IMR-90 (cell line): ENCODE measurements around the gene CAP2. TPM values are rescaled to one million over a fixed set of nuclear protein-coding genes. Genes with fewer than 3 reads are reported as not detected.

Experiments
- ATAC-seq: fragments of 200-7000 bp; cut with Tn5 transposase; 2 replicates; pipeline ENCODE4 v1.9.1; 2020; ENCODE audit warnings: low read depth, mild to moderate bottlenecking, moderate library complexity
- BruUV-seq: library from RNA; stranded (reverse); fragments of 400-500 nt; replicated peaks from 2 replicates; lab custom pipeline; 2021; lab: Mats Ljungman, UMichigan
- CTCF ChIA-PET: fragments of 300-600 bp; formaldehyde crosslinking; extraction: SDS; loops from one replicate; lab custom pipeline; 2021; ENCODE audit warnings: antibody characterized with exemption; lab: Yijun Ruan, JAX
- POLR2A ChIA-PET: fragments of 300-600 bp; sonication (Branson Sonifier 250); formaldehyde crosslinking; loops from one replicate; lab custom pipeline; 2022; ENCODE audit warnings: antibody characterized with exemption; ENCODE audit not compliant: unreplicated experiment; lab: Charles Lee
- DNase-seq: peaks from one replicate; pipeline ENCODE4 v3.0.0; 2013
- H2AFZ ChIP-seq: replicated peaks from 2 replicates; pipeline ENCODE3; 2013; ENCODE audit warnings: low read length, mild to moderate bottlenecking; ENCODE audit not compliant: poor library complexity
- H2AK5ac ChIP-seq: 2 replicates; pipeline ENCODE4 v1.6.1; 2013; ENCODE audit warnings: low read depth, low read length, inconsistent platforms
- H2AK9ac ChIP-seq: replicated peaks from 2 replicates; pipeline ENCODE3; 2013; ENCODE audit warnings: mild to moderate bottlenecking, low read depth, low read length, moderate library complexity; ENCODE audit not compliant: poor library complexity
- H2BK120ac ChIP-seq: 2 replicates; pipeline ENCODE4 v1.6.1; 2013; ENCODE audit warnings: low read depth, low read length, inconsistent platforms
- H2BK15ac ChIP-seq: 3 replicates; pipeline ENCODE4 v1.6.1; 2013; ENCODE audit warnings: low read depth, low read length, inconsistent platforms
- H2BK20ac ChIP-seq: 2 replicates; pipeline ENCODE4 v1.6.1; 2013; ENCODE audit warnings: low read depth, mild to moderate bottlenecking, inconsistent platforms, low read length, moderate library complexity
- H2BK5ac ChIP-seq: 2 replicates; pipeline ENCODE4 v1.6.1; 2013; ENCODE audit warnings: mild to moderate bottlenecking, low read depth, low read length, inconsistent platforms; ENCODE audit not compliant: poor library complexity, severe bottlenecking
- H3K14ac ChIP-seq: replicated peaks from 2 replicates; pipeline ENCODE4 v1.6.1; 2013; ENCODE audit warnings: low read depth, low read length, inconsistent platforms
- H3K18ac ChIP-seq: 2 replicates; pipeline ENCODE4 v1.6.1; 2013; ENCODE audit warnings: low read depth, low read length, control low read depth
- H3K23ac ChIP-seq: 2 replicates; pipeline ENCODE4 v1.6.1; 2013; ENCODE audit warnings: low read depth, low read length, inconsistent platforms
- H3K27ac ChIP-seq: 2 replicates; pipeline ENCODE4 v1.5.1; 2013; ENCODE audit warnings: mild to moderate bottlenecking, control low read depth, low read length; ENCODE audit not compliant: insufficient read depth
- H3K27me3 ChIP-seq: 2 replicates; pipeline ENCODE4 v1.6.1; 2013; ENCODE audit warnings: low read length; ENCODE audit not compliant: control insufficient read depth, insufficient read depth
- H3K36me3 ChIP-seq: 2 replicates; pipeline ENCODE4 v1.6.1; 2013; ENCODE audit warnings: low read length, mixed read lengths; ENCODE audit not compliant: control insufficient read depth, insufficient read depth
- H3K4ac ChIP-seq: 2 replicates; pipeline ENCODE4 v1.6.1; 2013; ENCODE audit warnings: low read depth, low read length, inconsistent platforms
- H3K4me1 ChIP-seq: 2 replicates; pipeline ENCODE4 v1.6.1; 2013; ENCODE audit warnings: low read length, mixed read lengths; ENCODE audit not compliant: control insufficient read depth, insufficient read depth
- H3K4me2 ChIP-seq: 2 replicates; pipeline ENCODE4 v1.6.1; 2013; ENCODE audit warnings: low read depth, mild to moderate bottlenecking, control low read depth, low read length, moderate library complexity
- H3K4me3 ChIP-seq: 2 replicates; pipeline ENCODE4 v1.5.1; 2013; ENCODE audit warnings: low read depth, mild to moderate bottlenecking, control low read depth, low read length, moderate library complexity; ENCODE audit not compliant: insufficient read depth
- H3K56ac ChIP-seq: 2 replicates; pipeline ENCODE4 v1.6.1; 2013; ENCODE audit warnings: low read length, inconsistent platforms; ENCODE audit not compliant: insufficient read depth; ENCODE audit errors: extremely low read depth
- H3K79me1 ChIP-seq, 2 experiments: 2 replicates each; pipeline ENCODE4 v1.6.1; 2013; ENCODE audit warnings: low read length in 2 of 2, inconsistent platforms in 1 of 2, low read depth in 1 of 2
- H3K9ac ChIP-seq: 2 replicates; pipeline ENCODE4 v1.6.1; 2013; ENCODE audit warnings: low read depth, low read length, control low read depth
- H3K9me1 ChIP-seq: 2 replicates; pipeline ENCODE4 v1.6.1; 2013; ENCODE audit warnings: low read length, inconsistent platforms; ENCODE audit not compliant: insufficient read depth
- H3K9me3 ChIP-seq: 2 replicates; pipeline ENCODE4 v1.6.1; 2013; ENCODE audit warnings: low read length; ENCODE audit not compliant: control insufficient read depth, insufficient read depth
- H4K20me1 ChIP-seq: 2 replicates; pipeline ENCODE4 v1.6.1; 2013; ENCODE audit warnings: low read length, inconsistent platforms; ENCODE audit not compliant: insufficient read depth
- H4K5ac ChIP-seq: 2 replicates; pipeline ENCODE4 v1.6.1; 2013; ENCODE audit warnings: mild to moderate bottlenecking, low read depth, low read length, control low read depth
- H4K8ac ChIP-seq, 2 experiments: 2 replicates each; pipeline ENCODE4 v1.6.1; 2013; ENCODE audit warnings: low read depth in 2 of 2, low read length in 2 of 2, control low read depth in 1 of 2, inconsistent platforms in 1 of 2
- H4K91ac ChIP-seq: 2 replicates; pipeline ENCODE4 v1.6.1; 2013; ENCODE audit warnings: low read depth, low read length, inconsistent platforms; ENCODE audit not compliant: insufficient read depth
- CEBPB ChIP-seq: IDR thresholded peaks from 2 replicates; pipeline ENCODE4 v1.6.1; 2012; ENCODE audit warnings: low read depth, low read length, improper control_type of control experiment
- WGBS, 2 experiments: methylation state at CpG; one replicate each; pipeline versions ENCODE4 v1.1.5 to v1.1.7; 2013; ENCODE audit warnings: missing lambda C conversion rate in 2 of 2; ENCODE audit not compliant: insufficient read length in 1 of 2; ENCODE audit errors: extremely low coverage in 2 of 2; 5-methylcytosine and 5-hydroxymethylcytosine counted together
- dilution Hi-C: fragments of 300-500 bp; cut with HindIII; formaldehyde crosslinking; loops from one replicate; pipeline ENCODE4 v1.14.3; 2018; ENCODE audit warnings: low sequenced_read_pairs; ENCODE audit not compliant: unreplicated experiment
- in situ Hi-C: fragments of 300-500 bp; cut with MboI; formaldehyde crosslinking; loops from 3 replicates; pipeline ENCODE4 v1.14.3; 2019; ENCODE audit warnings: low sequenced_read_pairs, inconsistent platforms, mixed read lengths
- intact Hi-C: fragments of 100-400 bp; cut with micrococcal nuclease; formaldehyde crosslinking; loops from 2 replicates; pipeline ENCODE4 v1.10.0; 2022
- polyA plus RNA-seq, 3 experiments: library from polyadenylated mRNA; depleted of rRNA; stranded (reverse); fragments of >200 nt; gene quantifications; 2 replicates each; pipeline ENCODE4 v1.2.3, GENCODE V29; 2012; ENCODE audit warnings: low replicate concordance in 1 of 3
- total RNA-seq: library from RNA; depleted of rRNA; stranded (reverse); fragments of >200 nt; gene quantifications from 2 replicates; pipeline ENCODE4 v1.2.3, GENCODE V29; 2012

CAP2 gene
- total and polyA plus RNA-seq, 2 of the 4 experiments (the other 2 are of a cell fraction): 14.5 to 27.5 TPM

DNA sequence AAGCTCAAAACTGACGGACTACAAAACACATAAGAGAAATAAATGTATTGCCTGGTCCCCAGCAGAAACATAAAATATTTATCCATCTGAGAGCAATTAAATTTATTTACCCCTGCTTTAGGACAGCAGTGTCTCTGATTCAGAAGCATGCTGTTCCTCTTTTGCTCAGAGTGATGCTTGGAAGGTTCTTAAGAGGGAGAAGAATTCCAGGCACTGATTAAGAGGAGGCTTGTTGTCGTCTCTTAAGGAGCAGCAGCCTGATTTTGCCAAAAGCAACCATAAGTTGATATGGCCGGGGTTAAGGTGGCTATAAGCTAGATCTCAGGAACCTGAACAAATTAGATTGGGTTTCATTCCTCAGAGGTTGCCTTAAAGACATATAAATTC, 25.8 kb downstream of the CAP2 start:
- Histone ChIP-seq H2BK5ac (peak overlapping the region; percentile 21), H3K4me2 (no peak overlapping the region), H4K20me1 (0 out of 2 replicates have a peak, but pooled peaks cover 4% of the 10 kb centered on the region), H2AK9ac (no peak overlapping the region), H4K5ac (0 out of 2 replicates have a peak overlapping the region, but pooled peaks have one; percentile 50), H3K4ac (peak overlapping the region; percentile 92), H3K36me3 (no peaks in the 10 kb centered on the region; the same call in 1 of the 2 replicates), H3K27me3 (no peaks in the 10 kb centered on the region), H2AFZ (no peak overlapping the region), H2BK120ac (peak overlapping the region; percentile 88), H3K9ac (no peak overlapping the region), H4K91ac (peak overlapping the region; percentile 8; the same call in 1 of the 2 replicates), H3K18ac (peak overlapping the region; percentile 35; the same call in 1 of the 2 replicates), H3K23ac (peak overlapping the region; percentile 54; the same call in 1 of the 2 replicates), H3K79me1 (peaks cover 28 to 70% of the 10 kb centered on the region in 2 experiments), H3K27ac (peak overlapping the region; percentile 26; the same call in 1 of the 2 replicates), H3K9me3 (no peaks in the 10 kb centered on the region), H3K56ac (peak overlapping the region; percentile 16; the same call in 1 of the 2 replicates), H4K8ac (peak overlapping the region in 1 of 2 experiments; percentile 84; a peak in 2 of 4 replicates), H3K9me1 (peaks cover 13% of the 10 kb centered on the region), H3K4me1 (peaks cover 20% of the 10 kb centered on the region), H3K14ac (peak overlapping the region; percentile 92; the same call in 1 of the 2 replicates), H3K4me3 (no peak overlapping the region), H2AK5ac (peak overlapping the region; percentile 31; the same call in 1 of the 2 replicates), H2BK20ac (peak overlapping the region; percentile 21; the same call in 1 of the 2 replicates), H2BK15ac (peak overlapping the region; percentile 83; the same call in 2 of the 3 replicates)
- ATAC-seq (no peak), DNase-seq (no peak)
- in situ Hi-C loops (no loop called here), dilution Hi-C loops (no loop called here), intact Hi-C loops (loop anchor here (2.0 to 5.0 kb wide), 2 partner anchors 140 to 252 kb away; no protein-coding TSS in a partner anchor)
- POLR2A ChIA-PET: interaction anchor here (0.8 kb wide), 1 partner anchor 12 kb away, joined by 3 read pairs; no protein-coding TSS in a partner anchor
- WGBS, 2 experiments: no CpG with 5 or more reads among the region's 3 CpGs
- no TSS peak for BruUV-seq
- CTCF ChIA-PET: interaction anchor here (0.8 kb wide), 1 partner anchor 64 kb away, joined by 3 read pairs; no protein-coding TSS in a partner anchor
- TF ChIP-seq CEBPB: no peak
